GM12878 (cell line): ENCODE measurements around the gene CAMTA1. TPM values are rescaled to one million over a fixed set of nuclear protein-coding genes. Genes with fewer than 3 reads are reported as not detected.

Experiments used
- ATAC-seq: fragments of 200-7000 bp; cut with Tn5 transposase; 3 replicates; pipeline ENCODE4 v1.9.1; 2020; ENCODE audit warnings: mild to moderate bottlenecking, moderate library complexity
- BruUV-seq: library from RNA; stranded (reverse); fragments of 400-500 nt; replicated peaks from 2 replicates; lab custom pipeline; 2021; lab: Mats Ljungman, UMichigan
- CTCF ChIA-PET: fragments of 300-600 bp; sonication (Branson Sonifier 250); formaldehyde crosslinking; extraction: SDS; loops from one replicate; lab custom pipeline; 2021; ENCODE audit warnings: inconsistent platforms; lab: Yijun Ruan, JAX
- POLR2A ChIA-PET: fragments of 350-600 bp; formaldehyde crosslinking; extraction: SDS; loops from one replicate; lab custom pipeline; 2021; ENCODE audit warnings: inconsistent platforms; lab: Charles Lee
- RAD21 ChIA-PET: fragments of 300-600 bp; sonication (Branson Sonifier 250); formaldehyde crosslinking; loops from one replicate; lab custom pipeline; 2023; ENCODE audit warnings: antibody characterized with exemption; ENCODE audit not compliant: unreplicated experiment; lab: Charles Lee
- SMC1A ChIA-PET: fragments of 300-600 bp; sonication (Branson Sonifier 250); formaldehyde crosslinking; loops from one replicate; lab custom pipeline; 2023; ENCODE audit not compliant: unreplicated experiment, uncharacterized antibody; lab: Charles Lee
- DNase-seq: peaks from one replicate; pipeline ENCODE4 v3.0.0-alpha.2; 2011; ENCODE audit warnings: low read depth, low spot score
- FAIRE-seq: peaks from 3 replicates; lab custom pipeline; 2011; peaks lifted over from hg19 to GRCh38; lab: Jason Lieb, UNC
- H2AFZ ChIP-seq: 2 replicates; pipeline ENCODE4 v1.6.0; 2011; ENCODE audit warnings: low read depth, low read length, control low read depth; ENCODE audit not compliant: control insufficient read depth
- H3K27ac ChIP-seq: 2 replicates; pipeline ENCODE4 v1.5.1; 2011; ENCODE audit warnings: control low read depth; ENCODE audit not compliant: control insufficient read depth, insufficient read depth
- H3K27me3 ChIP-seq, 2 experiments: replicated peaks in 1 of 2; 2 replicates each; pipeline versions ENCODE4 v1.6.0 to v1.6.1; 2011; ENCODE audit warnings: low read length in 1 of 2; ENCODE audit not compliant: control insufficient read depth in 2 of 2, insufficient read depth in 2 of 2
- H3K36me3 ChIP-seq, 2 experiments: 2 replicates each; pipeline ENCODE4 v1.5.1; 2011; ENCODE audit warnings: low read length in 1 of 2; ENCODE audit not compliant: control insufficient read depth in 2 of 2, insufficient read depth in 2 of 2
- H3K4me1 ChIP-seq: 2 replicates; pipeline ENCODE4 v1.6.1; 2011; ENCODE audit warnings: mild to moderate bottlenecking, low read length, moderate library complexity, mixed read lengths; ENCODE audit not compliant: control insufficient read depth, insufficient read depth
- H3K4me2 ChIP-seq: 2 replicates; pipeline ENCODE4 v1.6.0; 2011; ENCODE audit warnings: control low read depth; ENCODE audit not compliant: control insufficient read depth, insufficient read depth
- H3K4me3 ChIP-seq: fragments of 200-600 bp; sonication (generic); 2 replicates; pipeline ENCODE4 v1.5.1; 2016
- H3K79me2 ChIP-seq: 2 replicates; pipeline ENCODE4 v1.6.0; 2011; ENCODE audit warnings: low read length; ENCODE audit not compliant: control insufficient read depth, insufficient read depth
- H3K9ac ChIP-seq: 2 replicates; pipeline ENCODE4 v1.8.0; 2011; ENCODE audit warnings: low read length, control low read depth, mixed read lengths; ENCODE audit not compliant: control insufficient read depth, insufficient read depth
- H3K9me3 ChIP-seq: replicated peaks from 3 replicates; pipeline ENCODE4 v1.5.1; 2011; ENCODE audit warnings: mild to moderate bottlenecking, low read length; ENCODE audit not compliant: control insufficient read depth, insufficient read depth
- H4K20me1 ChIP-seq: 2 replicates; pipeline ENCODE4 v1.6.0; 2011; ENCODE audit not compliant: control insufficient read depth, insufficient read depth
- CEBPZ ChIP-seq: fragments of 150-350 bp; IDR thresholded peaks from 2 replicates; pipeline ENCODE4 v1.6.1; 2016; ENCODE audit warnings: low read depth, low read length
- CHD4 ChIP-seq: fragments of 200-600 bp; sonication (generic); IDR thresholded peaks from 2 replicates; pipeline ENCODE4 v1.6.1; 2016; ENCODE audit warnings: mild to moderate bottlenecking
- CREM ChIP-seq: IDR thresholded peaks from 2 replicates; pipeline ENCODE4 v1.6.1; 2014; ENCODE audit warnings: antibody characterized with exemption, low read depth
- CUX1 ChIP-seq: IDR thresholded peaks from 2 replicates; pipeline ENCODE4 v1.6.1; 2012; ENCODE audit warnings: improper control_type of control experiment, low read depth, low read length; ENCODE audit not compliant: insufficient replicate concordance
- E4F1 ChIP-seq: fragments of 450-650 bp; IDR thresholded peaks from 2 replicates; pipeline ENCODE4 v1.6.1; 2018; ENCODE audit warnings: borderline replicate concordance, mild to moderate bottlenecking; ENCODE audit not compliant: partially characterized antibody
- GATAD2B ChIP-seq: fragments of 450-650 bp; conservative IDR thresholded peaks from 2 replicates; pipeline ENCODE4 v1.6.1; 2017; ENCODE audit warnings: low read depth, mild to moderate bottlenecking, moderate library complexity
- KLF5 ChIP-seq: fragments of 450-650 bp; IDR thresholded peaks from 2 replicates; pipeline ENCODE4 v1.6.1; 2014; ENCODE audit warnings: mild to moderate bottlenecking; ENCODE audit not compliant: partially characterized antibody
- LARP7 ChIP-seq: fragments of 450-650 bp; IDR thresholded peaks from 2 replicates; pipeline ENCODE4 v1.6.1; 2017; ENCODE audit warnings: mild to moderate bottlenecking
- MYB ChIP-seq: fragments of 150-350 bp; IDR thresholded peaks from 2 replicates; pipeline ENCODE4 v1.6.1; 2014; ENCODE audit warnings: mild to moderate bottlenecking, low read depth, low read length, borderline replicate concordance
- NR2F1 ChIP-seq: fragments of 450-650 bp; conservative IDR thresholded peaks from 2 replicates; pipeline ENCODE4 v1.6.1; 2017; ENCODE audit warnings: mild to moderate bottlenecking
- SMAD1 ChIP-seq: fragments of 450-650 bp; IDR thresholded peaks from 2 replicates; pipeline ENCODE4 v1.6.1; 2018; ENCODE audit warnings: mild to moderate bottlenecking, low read depth; ENCODE audit not compliant: partially characterized antibody
- SUZ12 ChIP-seq: fragments of 200-600 bp; sonication (generic); IDR thresholded peaks from one replicate; pipeline ENCODE4 v1.6.1; 2018; ENCODE audit warnings: antibody characterized with exemption, mild to moderate bottlenecking; ENCODE audit not compliant: unreplicated experiment
- TAF1 ChIP-seq: IDR thresholded peaks from 2 replicates; pipeline ENCODE4 v1.6.1; 2011; ENCODE audit warnings: mild to moderate bottlenecking, low read depth, low read length, borderline replicate concordance
- ZNF207 ChIP-seq: fragments of 450-650 bp; IDR thresholded peaks from 2 replicates; pipeline ENCODE4 v1.6.1; 2014; ENCODE audit warnings: antibody characterized with exemption, mild to moderate bottlenecking, borderline replicate concordance
- WGBS: methylation state at CpG from one replicate; pipeline ENCODE4 v1.1.6; 2016; ENCODE audit warnings: low lambda C conversion rate; ENCODE audit not compliant: insufficient replicate concordance, insufficient coverage; ENCODE audit errors: missing lambda C conversion rate; 5-methylcytosine and 5-hydroxymethylcytosine counted together
- in situ Hi-C: fragments of 300-500 bp; cut with MboI; formaldehyde crosslinking; loops from 9 replicates; pipeline ENCODE4 v1.14.3; 2018; ENCODE audit warnings: mixed read lengths
- intact Hi-C: fragments of 100-400 bp; cut with micrococcal nuclease; formaldehyde crosslinking; loops from one replicate; pipeline ENCODE4 v1.14.2; 2022; ENCODE audit not compliant: unreplicated experiment
- polyA plus RNA-seq, 11 experiments: library from polyadenylated mRNA; depleted of rRNA in 4 of 11; unstranded in 6 of 11; stranded (reverse) in 5 of 11; fragments of >200 nt; fragmentation: Nextera tagmentation in 4 of 11; fragmentation: Illumina TruSeq in 1 of 11; extraction: Ambion mirVana in 4 of 11; extraction: Trizol in 1 of 11; gene quantifications; 1 replicate in 1 of 11; 2 replicates in 10 of 11; pipeline versions ENCODE4 v1.2.1 to v1.2.3, GENCODE V29; 2011 to 2016; ENCODE audit warnings: inconsistent platforms in 2 of 11, missing spikeins in 2 of 11, low read depth in 1 of 11
- total RNA-seq, 4 experiments: library from RNA; depleted of rRNA in 3 of 4; stranded (reverse); fragments of >200 nt in 3 of 4; fragmentation: Illumina TruSeq in 1 of 4; extraction: Trizol in 1 of 4; gene quantifications; 2 replicates each; pipeline versions ENCODE4 v1.2.1 to v1.2.3, GENCODE V29; 2013 to 2021

The CAMTA1 gene
- total and polyA plus RNA-seq, 10 of the 15 experiments (the other 5 are each of a cell fraction or from before 2014, with no cell fraction given), result 37.7 to 148 (median 76.4) TPM

- H3K4me1 ChIP-seq, result no peaks in the 10 kb centered on the region
- FAIRE-seq, result no peak
- H3K27ac ChIP-seq, result no peak overlapping the region
- no peak overlapping the region for H3K4me3 ChIP-seq
- ChIA-PET POLR2A (no interaction called here), RAD21 (no interaction called here), SMC1A (no interaction called here), CTCF (no interaction called here)
- H3K79me2 ChIP-seq, result no peaks in the 10 kb centered on the region
- no TSS peak for BruUV-seq
- in situ Hi-C loops, result no loop called here
- WGBS, result 83% methylated on average over 2 of the region's 2 CpGs
- no peaks in the 10 kb centered on the region for H4K20me1 ChIP-seq
- no peak overlapping the region for H3K9ac ChIP-seq
- no peak overlapping the region for H3K4me2 ChIP-seq
- intact Hi-C loops, result no loop called here
- ATAC-seq, result no peak
- no peaks in the 10 kb centered on the region for H3K36me3 ChIP-seq
- no peak overlapping the region for H2AFZ ChIP-seq
- TF ChIP-seq CREM (no peak), E4F1 (no peak), CEBPZ (no peak), KLF5 (no peak), MYB (no peak), CUX1 (no peak), GATAD2B (no peak), NR2F1 (no peak), CHD4 (no peak), TAF1 (no peak), SUZ12 (no peak), SMAD1 (no peak), ZNF207 (no peak), LARP7 (no peak)
- H3K27me3 ChIP-seq, result peaks cover 2% of the 10 kb centered on the region in 2 experiments; a peak in 3 of 4 replicates
- no peaks in the 10 kb centered on the region; the same call in 2 of the 3 replicates for H3K9me3 ChIP-seq
- no peak for DNase-seq
Observed at GRCh38 chr1:7299994-7300393, 514.7 kb downstream of the CAMTA1 start.
